BLaER1 treated with 17β-estradiol and CSF1 and Interleukin-3, amounts not matched to agents 10 nM and 100 nM (cell line): ENCODE results near the gene KAT6B.
"Not testable (repeated sequence)": the region's sequence is repeated elsewhere in the genome, so short reads cannot be mapped to it uniquely, and the experiment has no call there.

Experiments used
- H3K27ac ChIP-seq, 11 experiments: shearing (Covaris generic); formaldehyde crosslinking; 2 replicates each; pipeline ENCODE4 v1.8.1; 2022
- H3K27me3 ChIP-seq, 11 experiments: shearing (Covaris generic); formaldehyde crosslinking; 2 replicates each; pipeline ENCODE4 v1.8.1; 2022
- H3K36me3 ChIP-seq, 11 experiments: shearing (Covaris generic); formaldehyde crosslinking; 2 replicates each; pipeline ENCODE4 v1.8.1; 2022
- H3K4me1 ChIP-seq, 10 experiments: shearing (Covaris generic); formaldehyde crosslinking; 2 replicates each; pipeline ENCODE4 v1.8.1; 2022
- H3K4me2 ChIP-seq, 11 experiments: shearing (Covaris generic); formaldehyde crosslinking; 2 replicates each; pipeline ENCODE4 v1.8.1; 2022
- H3K4me3 ChIP-seq, 10 experiments: shearing (Covaris generic); formaldehyde crosslinking; 2 replicates each; pipeline ENCODE4 v1.8.1; 2022
- H3K9ac ChIP-seq, 11 experiments: shearing (Covaris generic); formaldehyde crosslinking; 2 replicates each; pipeline ENCODE4 v1.8.1; 2022
- H3K9me3 ChIP-seq, 11 experiments: shearing (Covaris generic); formaldehyde crosslinking; replicated peaks in 1 of 11; 2 replicates each; pipeline ENCODE4 v1.8.1; 2022
- H4K20me1 ChIP-seq, 11 experiments: shearing (Covaris generic); formaldehyde crosslinking; 2 replicates each; pipeline ENCODE4 v1.8.1; 2022
- Cebpa-rat ChIP-seq, 11 experiments: shearing (Covaris generic); IDR thresholded peaks; 2 replicates each; pipeline ENCODE4 v1.8.1; 2022

Gene KAT6B

DNA sequence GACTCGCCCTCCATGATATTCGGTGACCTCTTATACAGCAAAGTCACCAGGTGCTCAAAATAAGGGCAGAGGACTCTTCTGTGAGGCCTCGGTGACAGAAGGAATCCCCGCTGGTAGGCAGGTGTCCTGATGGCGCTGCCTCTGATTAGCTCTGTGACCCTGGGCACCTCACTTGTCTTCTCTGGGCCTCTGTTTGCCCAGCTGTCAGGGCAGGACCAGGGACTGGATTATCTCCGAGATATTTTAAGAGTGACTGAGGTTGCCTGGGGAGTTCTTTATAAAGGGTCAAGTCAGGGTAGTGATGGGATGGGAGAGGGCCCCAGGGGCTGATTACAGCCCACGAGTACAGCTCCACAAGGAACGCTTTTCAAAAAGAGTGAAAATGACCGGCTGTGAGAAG is 214.2 kb downstream of the KAT6B start:
- H3K4me2 ChIP-seq, result no peak overlapping the region
- peaks cover 0 to 9% (median 0%) of the 10 kb centered on the region in 11 experiments; a peak in 3 of 22 replicates for H3K9me3 ChIP-seq
- H3K9ac ChIP-seq, result no peak overlapping the region
- no peaks in the 10 kb centered on the region for H3K27me3 ChIP-seq
- 0 out of 22 replicates have a peak, but pooled peaks cover 0 to 6% (median 0%) of the 10 kb centered on the region in 11 experiments for H4K20me1 ChIP-seq
- no peak overlapping the region for H3K27ac ChIP-seq
- peaks cover 7 to 16% (median 12%) of the 10 kb centered on the region in 10 experiments; a peak in 19 of 20 replicates for H3K4me1 ChIP-seq
- no peak overlapping the region for H3K4me3 ChIP-seq
- no peak for TF ChIP-seq Cebpa-rat (IDR thresholded peaks at IDR 0.05)
- H3K36me3 ChIP-seq, result no peaks in the 10 kb centered on the region

DNA sequence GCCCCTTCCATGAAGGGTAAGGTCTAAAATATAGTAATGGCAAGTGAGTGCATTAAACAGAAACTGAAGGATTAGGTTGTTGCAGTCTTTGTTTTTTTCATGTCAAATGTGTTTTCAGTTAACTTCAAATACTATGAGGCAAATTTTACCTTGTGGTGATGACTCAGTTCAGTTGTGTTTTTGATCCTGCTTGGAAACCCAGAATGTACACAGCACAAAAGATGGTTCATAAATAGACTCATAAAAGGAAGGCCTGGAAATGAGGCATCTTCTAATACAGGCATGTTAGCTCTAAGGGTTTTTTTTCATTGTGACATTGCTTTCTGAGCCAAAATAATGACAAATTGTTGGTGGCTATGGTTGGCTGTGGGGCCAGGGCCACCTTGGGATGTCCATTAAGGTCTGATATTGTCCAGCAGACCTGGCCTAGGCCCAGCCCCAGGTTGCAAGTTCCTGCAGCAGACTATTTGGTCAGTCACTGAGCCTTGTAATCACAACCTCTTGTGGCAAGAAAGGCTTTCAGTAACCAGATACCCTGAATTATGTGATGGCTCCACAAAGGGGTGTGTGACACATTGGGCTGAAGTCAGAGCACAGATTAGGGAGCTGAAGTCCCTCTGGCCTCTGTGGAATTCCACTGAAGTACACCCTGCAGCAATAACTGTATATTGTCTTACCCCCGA is 216.0 kb downstream of the KAT6B start:
- H3K27ac ChIP-seq, result no peak overlapping the region
- no peaks in the 10 kb centered on the region for H3K36me3 ChIP-seq
- no peak overlapping the region for H3K4me3 ChIP-seq
- 0 out of 22 replicates have a peak overlapping the region, but pooled peaks of 1 of the 11 experiments have one; percentile 6 for H3K4me2 ChIP-seq
- no peak for TF ChIP-seq Cebpa-rat (IDR thresholded peaks at IDR 0.05)
- H4K20me1 ChIP-seq, result no peaks in the 10 kb centered on the region
- H3K27me3 ChIP-seq, result no peaks in the 10 kb centered on the region
- H3K4me1 ChIP-seq, result peaks cover 0 to 13% (median 9%) of the 10 kb centered on the region in 10 experiments; a peak in 10 of 20 replicates
- no peak overlapping the region for H3K9ac ChIP-seq
- peaks cover 0 to 9% (median 0%) of the 10 kb centered on the region in 11 experiments; a peak in 3 of 22 replicates for H3K9me3 ChIP-seq

DNA sequence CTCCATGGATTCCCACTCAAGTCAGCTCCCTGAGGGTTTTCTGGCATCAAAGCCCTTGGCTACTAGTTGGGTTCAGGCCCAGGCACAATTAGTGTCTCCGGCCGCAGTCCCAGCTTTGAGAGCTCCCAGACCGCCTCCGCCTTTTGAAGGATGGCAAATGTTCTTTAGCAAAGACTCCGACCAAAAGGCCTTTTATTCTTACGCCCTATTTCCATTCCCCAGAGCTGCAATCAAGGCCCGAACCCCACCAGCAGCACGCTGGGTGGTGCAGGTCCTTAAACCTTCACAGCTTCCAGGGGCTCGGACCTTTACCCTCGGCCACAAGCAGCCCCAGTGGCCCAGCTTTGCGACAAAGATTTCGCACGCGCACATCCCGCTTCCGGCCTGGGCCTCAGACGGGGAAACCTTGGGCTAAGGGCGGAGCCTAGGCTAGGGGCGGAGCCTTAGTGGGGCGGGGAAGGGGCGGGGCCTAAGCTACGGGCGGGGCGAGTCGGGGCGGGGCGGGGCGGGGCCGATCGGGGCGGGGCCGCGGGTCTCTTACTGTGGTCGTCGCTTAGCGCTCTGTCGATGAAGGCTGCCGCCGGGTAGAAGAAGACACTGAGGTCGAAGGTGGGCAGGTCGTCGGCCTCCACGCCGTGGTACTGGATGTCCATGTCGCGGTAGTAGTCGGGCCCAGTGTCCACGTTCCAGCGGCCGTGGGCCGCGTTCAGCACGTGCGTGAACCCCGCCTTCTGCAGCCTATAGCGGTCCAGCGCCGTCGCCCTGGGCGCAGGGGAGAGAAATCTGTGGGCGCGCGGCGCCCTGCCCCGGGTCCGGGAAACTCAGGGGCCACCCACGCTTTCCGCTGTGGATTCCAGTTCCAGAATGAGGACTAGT is 217.1 kb downstream of the KAT6B start:
- peaks cover 0 to 9% (median 0%) of the 10 kb centered on the region in 11 experiments; a peak in 3 of 22 replicates for H3K9me3 ChIP-seq
- H3K9ac ChIP-seq, result no peak overlapping the region
- no peak overlapping the region for H3K27ac ChIP-seq
- H3K4me3 ChIP-seq, result no peak overlapping the region
- no peaks in the 10 kb centered on the region for H3K36me3 ChIP-seq
- H3K4me1 ChIP-seq, result peaks cover 0 to 19% (median 13%) of the 10 kb centered on the region in 10 experiments; a peak in 12 of 20 replicates
- no peak for TF ChIP-seq Cebpa-rat (IDR thresholded peaks at IDR 0.05)
- H4K20me1 ChIP-seq, result no peaks in the 10 kb centered on the region
- H3K4me2 ChIP-seq, result no peak overlapping the region
- H3K27me3 ChIP-seq, result no peaks in the 10 kb centered on the region

DNA sequence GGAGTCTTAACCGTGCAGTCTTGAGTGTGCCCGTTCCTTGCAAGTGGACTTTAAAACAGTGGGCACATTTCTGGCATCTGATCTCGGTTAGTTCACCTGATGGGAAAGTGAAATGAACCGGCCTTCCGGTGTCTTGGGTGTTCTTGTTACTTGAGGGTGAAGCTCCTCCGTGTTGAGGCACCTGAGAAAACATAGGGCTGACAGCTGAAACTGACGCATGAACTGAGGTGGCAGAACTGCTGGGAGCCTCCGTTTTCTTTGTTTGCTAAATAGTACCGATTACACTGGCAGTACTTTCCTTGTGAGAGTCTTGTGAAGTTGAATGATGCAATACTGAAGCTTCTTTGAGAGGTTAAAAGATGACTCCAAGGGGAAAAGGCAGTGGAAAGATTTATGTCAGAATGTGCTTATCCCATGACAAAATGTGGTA is 222.3 kb downstream of the KAT6B start:
- peaks cover 0 to 9% (median 0%) of the 10 kb centered on the region in 11 experiments; a peak in 2 of 22 replicates for H3K9me3 ChIP-seq
- H3K4me2 ChIP-seq, result peak overlapping the region in 6 of 11 experiments; percentile 7 to 29 (median 16); a peak in 5 of 22 replicates
- no peak overlapping the region for H3K4me3 ChIP-seq
- H3K27ac ChIP-seq, result no peak overlapping the region
- H3K9ac ChIP-seq, result no peak overlapping the region
- no peak for TF ChIP-seq Cebpa-rat (IDR thresholded peaks at IDR 0.05)
- no peaks in the 10 kb centered on the region for H3K36me3 ChIP-seq
- no peaks in the 10 kb centered on the region for H4K20me1 ChIP-seq
- H3K27me3 ChIP-seq, result no peaks in the 10 kb centered on the region
- H3K4me1 ChIP-seq, result peaks cover 5 to 28% (median 16%) of the 10 kb centered on the region in 10 experiments; a peak in 16 of 20 replicates

DNA sequence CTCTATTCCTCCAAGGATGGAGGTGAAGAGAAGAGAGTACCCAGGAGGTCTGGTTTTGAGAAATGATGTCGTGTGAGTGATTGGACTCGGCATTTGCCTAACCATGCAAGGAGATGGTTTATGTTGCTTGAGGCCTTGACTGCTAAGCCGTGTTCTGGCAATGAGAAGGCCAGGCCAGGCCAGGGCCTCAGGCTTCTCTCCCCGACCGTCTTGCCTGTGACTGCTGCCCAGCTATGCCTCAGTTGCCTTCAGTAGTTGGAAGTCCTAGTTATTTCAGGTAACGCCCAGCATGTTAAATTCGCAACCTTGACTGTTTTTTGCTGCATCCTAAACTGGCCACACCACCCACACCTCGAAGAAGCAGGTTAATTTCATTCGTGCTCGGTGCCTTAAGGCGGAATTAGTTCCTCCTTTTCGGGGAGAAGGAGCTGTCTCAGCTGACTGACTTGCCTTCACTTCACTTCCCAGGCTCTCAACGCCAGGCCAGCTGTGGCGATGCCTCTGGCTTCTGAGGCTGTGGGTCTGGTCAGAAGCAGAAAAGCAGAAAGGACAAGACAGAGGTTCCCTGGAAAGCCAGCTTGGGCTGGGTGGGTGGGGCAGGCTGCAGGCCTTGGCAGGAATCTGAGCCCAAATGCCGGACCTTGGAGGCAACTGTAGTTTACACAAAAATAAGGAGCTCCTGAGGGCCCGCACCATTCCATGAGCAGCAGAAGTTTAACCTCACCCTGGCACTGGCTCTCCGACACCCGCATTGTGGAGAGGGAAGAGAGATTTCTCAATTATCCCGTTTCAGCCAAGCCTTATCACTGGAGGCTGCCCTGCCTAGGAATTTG is 223.1 kb downstream of the KAT6B start:
- no peak overlapping the region for H3K9ac ChIP-seq
- H3K27ac ChIP-seq, result no peak overlapping the region
- TF ChIP-seq Cebpa-rat (IDR thresholded peaks at IDR 0.05), result no peak
- no peak overlapping the region for H3K4me3 ChIP-seq
- H3K27me3 ChIP-seq, result no peaks in the 10 kb centered on the region
- 0 out of 22 replicates have a peak, but pooled peaks cover 0 to under 1% (median 0%) of the 10 kb centered on the region in 11 experiments for H3K9me3 ChIP-seq
- H3K36me3 ChIP-seq, result no peaks in the 10 kb centered on the region
- H3K4me1 ChIP-seq, result peaks cover 5 to 28% (median 16%) of the 10 kb centered on the region in 10 experiments; a peak in 16 of 20 replicates
- H3K4me2 ChIP-seq, result peak overlapping the region in 3 of 11 experiments; percentile 35 to 46 (median 37); a peak in 5 of 22 replicates
- H4K20me1 ChIP-seq, result no peaks in the 10 kb centered on the region

DNA sequence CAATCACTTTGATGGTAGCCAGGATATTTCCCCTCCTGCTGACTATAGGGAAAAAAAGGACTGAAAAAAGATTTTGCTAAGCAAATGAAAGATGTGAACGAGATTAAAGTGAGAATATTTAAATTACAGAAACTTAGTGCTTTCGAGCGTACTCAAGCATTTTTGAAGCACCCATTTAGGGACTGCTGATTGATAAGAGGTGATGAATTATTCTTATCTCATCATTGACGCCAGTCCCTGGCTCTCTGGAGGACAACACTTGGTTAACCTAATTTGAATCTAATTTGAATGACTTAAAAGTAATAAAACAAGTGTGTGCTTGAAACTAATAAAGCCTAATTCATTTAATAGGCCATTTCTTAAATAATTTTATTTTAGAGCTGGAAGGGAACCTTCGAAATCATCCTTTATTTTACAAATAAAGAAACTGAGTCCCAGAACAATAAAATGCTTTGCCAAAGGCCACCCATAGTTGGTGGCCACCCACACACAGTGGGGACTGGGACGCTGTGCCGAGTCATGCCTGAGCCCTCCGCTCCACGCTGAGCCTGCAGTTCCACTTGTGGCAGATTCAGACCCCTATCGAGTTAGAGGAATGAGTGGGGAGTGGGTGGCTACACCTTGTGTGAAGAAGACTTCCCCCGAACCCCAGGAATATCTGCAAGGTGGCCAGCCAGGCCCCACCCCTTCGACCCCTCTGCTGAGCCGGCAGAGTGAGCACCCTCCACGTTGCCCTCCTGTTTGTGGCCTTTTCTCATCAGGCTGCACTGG is 223.9 kb downstream of the KAT6B start:
- no peak overlapping the region for H3K4me2 ChIP-seq
- H3K4me1 ChIP-seq, result peaks cover 5 to 28% (median 16%) of the 10 kb centered on the region in 10 experiments; a peak in 16 of 20 replicates
- no peak overlapping the region for H3K27ac ChIP-seq
- H3K27me3 ChIP-seq, result no peaks in the 10 kb centered on the region
- H3K9me3 ChIP-seq, result no peaks in the 10 kb centered on the region
- H3K36me3 ChIP-seq, result no peaks in the 10 kb centered on the region
- no peak overlapping the region for H3K9ac ChIP-seq
- TF ChIP-seq Cebpa-rat (IDR thresholded peaks at IDR 0.05), result no peak
- no peak overlapping the region for H3K4me3 ChIP-seq
- no peaks in the 10 kb centered on the region for H4K20me1 ChIP-seq

DNA sequence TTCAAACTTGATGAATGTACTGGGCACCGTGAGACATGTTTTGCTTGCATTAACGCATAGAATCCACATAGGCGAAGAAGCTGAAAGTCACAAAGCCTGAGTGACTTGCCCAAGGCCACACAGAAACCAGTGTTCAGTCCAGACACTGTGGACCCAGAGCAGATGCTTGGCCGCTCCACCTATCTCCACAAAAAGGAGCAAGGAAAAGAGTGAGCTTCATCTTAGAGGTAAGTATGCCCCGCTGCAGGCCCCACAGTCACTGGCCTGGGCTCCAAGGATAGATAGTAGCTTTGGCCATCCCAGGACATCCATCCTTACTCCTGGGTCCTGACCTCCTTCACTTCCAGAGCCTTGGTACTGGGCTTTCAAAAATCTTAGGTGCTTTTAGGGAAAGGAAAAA is 224.9 kb downstream of the KAT6B start:
- Histone ChIP-seq H3K9me3 (no peaks in the 10 kb centered on the region), H3K27ac (no peak overlapping the region), H3K36me3 (no peaks in the 10 kb centered on the region), H3K4me1 (peaks cover 5 to 26% (median 16%) of the 10 kb centered on the region in 10 experiments; a peak in 16 of 20 replicates), H3K4me3 (no peak overlapping the region), H3K27me3 (no peaks in the 10 kb centered on the region), H3K9ac (no peak overlapping the region), H3K4me2 (no peak overlapping the region), H4K20me1 (no peaks in the 10 kb centered on the region)
- no peak for TF ChIP-seq Cebpa-rat (IDR thresholded peaks at IDR 0.05)

DNA sequence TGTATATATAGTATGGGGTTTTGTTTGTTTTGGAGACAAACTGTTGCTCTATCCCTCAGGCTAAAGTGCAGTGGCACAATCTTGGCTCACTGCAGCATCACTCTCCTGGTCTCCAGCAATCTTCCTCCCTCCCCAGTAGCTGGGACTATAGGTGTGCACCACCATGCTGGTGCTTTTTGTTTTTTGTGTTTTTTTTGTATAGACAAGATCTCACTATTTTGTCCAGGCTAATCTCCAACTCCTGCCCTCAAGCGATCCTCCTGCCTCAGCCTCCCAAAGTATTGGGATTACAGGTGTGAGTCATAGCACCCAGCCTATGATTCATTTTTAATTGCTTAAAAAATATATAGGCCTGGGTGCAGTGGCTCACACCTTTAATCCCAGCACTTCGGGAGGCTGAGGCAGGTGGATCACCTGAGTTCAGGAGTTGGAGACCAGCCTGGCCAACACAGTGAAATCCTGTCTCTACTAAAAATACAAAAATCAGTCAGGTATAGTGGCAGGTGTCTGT is 229.6 kb downstream of the KAT6B start:
- not testable (repeated sequence) for H4K20me1 ChIP-seq, H3K27ac ChIP-seq, H3K9me3 ChIP-seq, H3K36me3 ChIP-seq, H3K27me3 ChIP-seq, H3K4me2 ChIP-seq, H3K4me3 ChIP-seq, H3K9ac ChIP-seq, H3K4me1 ChIP-seq
